Activated T-helper 1 cell treated with Interleukin-2 at 50 U/mL for 16 hours (primary cell): Measurements from ENCODE around the gene DCAF5.
"Not testable (repeated sequence)": the region's sequence is repeated elsewhere in the genome, so short reads cannot be mapped to it uniquely, and the experiment has no call there.

Experiments used
- DNase-seq: peaks from one replicate; pipeline ENCODE4 v3.0.0-alpha.2; 2020; ENCODE audit warnings: low read depth

The DCAF5 gene

DNA sequence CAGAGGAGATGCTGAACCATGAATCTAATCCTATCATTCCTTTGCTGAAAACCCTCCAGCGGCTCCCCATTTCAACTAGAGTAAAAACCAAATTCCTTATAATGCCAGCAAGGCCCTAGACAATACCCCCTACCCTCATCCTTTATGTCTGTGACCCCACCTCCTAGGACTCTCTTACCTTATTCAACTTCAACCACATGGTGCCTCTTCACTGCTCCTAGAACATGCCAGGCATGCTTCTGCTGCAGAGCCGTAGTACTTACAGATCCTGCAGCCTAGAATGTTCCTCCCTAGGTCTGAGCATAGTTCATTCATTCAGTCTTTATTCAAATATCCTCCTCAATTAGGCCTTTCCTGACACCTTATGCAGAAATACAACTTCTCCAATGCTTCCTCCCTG is 54.9 kb downstream of the DCAF5 start:
- no peak for DNase-seq

DNA sequence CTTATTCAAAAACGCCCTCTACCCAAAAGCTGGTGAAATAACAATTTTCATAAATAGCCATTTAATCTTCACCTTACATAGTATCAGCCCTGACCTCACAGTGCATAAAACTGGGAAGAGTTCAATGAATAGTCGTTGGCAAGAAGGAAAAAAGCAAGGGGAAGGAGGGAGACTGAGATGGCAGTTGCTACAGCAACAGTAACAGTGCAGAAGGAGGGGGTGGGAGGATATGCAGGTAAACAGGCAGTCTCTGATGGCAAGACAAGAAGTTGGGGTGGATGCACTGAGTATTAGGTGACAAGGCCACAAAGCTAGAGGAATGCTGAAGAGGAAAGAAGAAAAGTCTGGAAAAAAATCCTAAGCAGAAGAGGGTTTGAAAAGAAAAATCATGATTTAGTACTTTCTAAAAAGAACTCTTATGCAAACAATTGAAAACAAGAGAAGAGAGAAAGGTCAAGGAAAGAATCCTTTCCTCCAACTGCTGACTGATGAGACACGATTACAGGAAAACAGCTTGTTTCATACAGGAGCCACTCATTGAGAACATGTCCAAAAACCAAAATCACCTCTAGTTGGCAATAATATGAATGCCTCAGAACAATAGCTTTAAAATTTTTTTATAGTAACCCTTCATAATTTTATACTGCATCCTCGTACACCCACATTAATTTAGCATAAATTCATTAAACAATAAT is 56.0 kb downstream of the DCAF5 start:
- no peak for DNase-seq

DNA sequence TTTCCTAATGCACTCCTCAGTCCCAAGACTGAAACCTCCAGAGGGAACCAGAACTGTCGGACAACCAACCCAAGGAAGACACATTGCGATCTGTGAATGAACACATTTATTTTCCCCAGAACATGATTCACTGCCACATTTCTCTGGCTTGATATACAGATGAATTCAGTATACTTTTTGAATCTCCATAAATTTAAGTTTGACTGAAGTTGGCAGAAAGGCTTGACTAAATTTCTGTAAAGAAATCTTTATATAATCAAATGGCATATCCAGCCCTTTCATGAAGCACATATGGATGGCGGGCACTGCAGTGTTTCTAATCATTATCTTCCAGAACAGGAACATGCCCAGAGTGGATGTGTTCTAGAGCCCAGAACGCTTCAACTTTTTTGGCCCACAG is 56.7 kb downstream of the DCAF5 start:
- DNase-seq = no peak

DNA sequence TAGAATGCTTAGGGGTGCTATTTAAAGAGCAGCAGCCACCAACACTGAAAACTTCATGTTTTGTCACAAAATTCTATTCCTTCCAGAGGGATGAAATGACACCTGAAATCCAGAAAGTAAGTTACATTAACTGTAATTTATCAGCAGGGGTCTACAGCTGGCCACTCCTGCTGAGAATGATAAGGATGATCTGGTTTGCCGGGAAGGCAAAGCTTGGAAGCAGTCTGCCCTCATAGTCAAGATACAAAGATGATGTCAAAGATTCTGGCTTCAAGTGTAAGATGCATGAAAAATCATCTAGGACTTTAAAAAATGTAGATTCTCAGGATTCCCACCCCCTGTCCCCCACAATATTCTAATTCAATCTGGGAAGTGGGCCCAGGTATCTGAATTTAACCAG is 58.4 kb downstream of the DCAF5 start:
- DNase-seq = no peak

DNA sequence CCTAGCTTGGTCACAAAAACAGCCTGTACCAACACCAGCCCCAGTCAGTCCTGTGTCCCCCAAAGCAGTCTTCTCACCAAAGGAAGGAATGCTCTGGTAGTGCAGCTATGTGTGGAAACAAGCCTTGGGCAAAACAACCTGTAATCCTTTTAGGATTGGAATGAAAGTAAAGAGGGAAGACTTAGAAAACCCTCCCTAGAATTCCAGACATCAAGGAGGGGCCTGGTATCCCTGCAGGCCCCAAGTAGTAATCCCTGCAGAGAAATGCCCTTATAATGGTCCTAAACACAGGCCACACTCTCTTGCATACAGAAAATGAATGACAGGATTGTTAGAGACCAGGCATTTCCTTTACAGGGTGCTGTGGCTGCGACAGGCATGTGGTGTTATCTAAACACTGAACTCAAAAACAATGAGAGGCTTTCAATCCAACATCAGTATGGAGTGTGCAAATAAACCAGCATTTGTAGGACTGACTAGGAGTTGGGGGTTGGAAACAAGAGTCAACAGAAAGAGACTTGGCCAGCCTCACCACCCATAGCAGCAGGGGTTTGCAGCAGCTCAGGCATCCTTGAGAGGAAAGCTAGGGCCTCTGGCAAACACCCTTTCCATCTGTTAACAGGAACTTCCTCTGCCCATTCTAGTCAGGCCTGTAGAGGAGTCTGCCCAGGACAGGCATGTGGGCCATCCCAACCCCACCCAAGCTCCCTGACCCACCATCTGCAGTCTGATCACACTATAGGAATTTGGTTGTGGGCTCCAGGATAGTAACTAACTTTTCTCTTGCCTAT is 59.1 kb downstream of the DCAF5 start:
- DNase-seq = no peak

DNA sequence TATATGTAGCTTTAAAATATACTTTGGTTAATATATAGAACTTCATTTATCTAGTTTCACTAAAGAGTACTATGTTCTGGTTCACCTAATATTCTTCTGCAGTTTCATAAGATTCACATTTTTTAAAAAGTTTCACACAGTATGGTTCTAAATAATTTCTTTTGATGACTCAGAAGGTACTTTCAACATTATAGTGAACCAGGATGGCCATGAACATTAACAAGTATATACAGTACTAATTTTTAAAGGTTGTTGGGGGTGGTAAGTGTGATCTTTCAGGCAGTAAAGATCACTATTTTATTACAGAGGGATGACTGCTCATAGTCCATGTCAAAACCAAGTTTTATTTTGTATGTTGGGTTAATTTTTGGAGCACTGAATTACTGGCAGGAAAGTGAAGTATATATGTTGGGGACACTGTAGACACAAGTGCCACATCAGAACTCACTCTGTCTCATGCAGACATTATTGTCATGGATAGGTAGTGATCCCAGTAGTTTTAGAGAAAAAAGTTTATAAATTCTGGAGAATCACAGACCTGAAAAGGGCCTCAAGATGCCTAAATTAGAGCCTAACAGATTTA is 60.0 kb downstream of the DCAF5 start:
- DNase-seq = no peak

DNA sequence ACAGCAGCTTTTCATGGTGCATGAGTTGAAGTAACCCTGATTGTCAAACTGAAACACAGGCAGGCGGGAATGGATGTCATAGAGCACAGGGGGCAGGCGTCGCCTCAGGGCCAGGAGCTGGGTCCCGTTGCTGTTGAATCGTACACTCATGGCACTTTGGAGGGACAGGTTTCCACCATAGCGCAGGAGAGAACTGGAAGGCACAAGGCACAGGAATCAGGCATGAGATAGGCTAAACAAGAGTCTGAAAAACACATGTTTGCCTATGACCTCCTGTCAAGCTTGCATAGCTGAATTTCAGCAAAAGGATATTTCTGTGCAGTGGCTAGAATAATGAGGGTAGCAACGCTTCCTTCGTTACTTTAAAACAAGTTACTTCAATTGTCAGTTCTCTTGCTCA is 61.2 kb downstream of the DCAF5 start:
- DNase-seq = no peak

DNA sequence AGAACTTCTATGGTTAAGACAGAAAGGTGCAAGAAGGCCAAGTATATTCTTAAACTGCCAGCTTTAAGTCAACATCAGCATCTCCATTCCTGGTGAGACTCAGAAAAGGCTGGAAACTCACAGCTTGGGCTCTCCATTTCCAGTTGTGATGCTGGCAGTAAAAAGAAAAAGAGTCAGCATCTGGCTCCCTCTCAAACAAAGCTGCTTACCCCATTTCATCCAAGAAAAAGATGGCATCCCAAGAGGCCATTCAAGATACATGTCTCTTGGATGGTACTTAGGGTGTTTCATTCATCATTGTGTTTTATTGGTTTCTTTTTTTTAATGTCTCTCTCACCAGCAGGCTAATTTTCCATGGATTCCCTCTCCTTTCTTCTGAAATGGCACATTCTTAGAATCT is 61.9 kb downstream of the DCAF5 start:
- no peak for DNase-seq

DNA sequence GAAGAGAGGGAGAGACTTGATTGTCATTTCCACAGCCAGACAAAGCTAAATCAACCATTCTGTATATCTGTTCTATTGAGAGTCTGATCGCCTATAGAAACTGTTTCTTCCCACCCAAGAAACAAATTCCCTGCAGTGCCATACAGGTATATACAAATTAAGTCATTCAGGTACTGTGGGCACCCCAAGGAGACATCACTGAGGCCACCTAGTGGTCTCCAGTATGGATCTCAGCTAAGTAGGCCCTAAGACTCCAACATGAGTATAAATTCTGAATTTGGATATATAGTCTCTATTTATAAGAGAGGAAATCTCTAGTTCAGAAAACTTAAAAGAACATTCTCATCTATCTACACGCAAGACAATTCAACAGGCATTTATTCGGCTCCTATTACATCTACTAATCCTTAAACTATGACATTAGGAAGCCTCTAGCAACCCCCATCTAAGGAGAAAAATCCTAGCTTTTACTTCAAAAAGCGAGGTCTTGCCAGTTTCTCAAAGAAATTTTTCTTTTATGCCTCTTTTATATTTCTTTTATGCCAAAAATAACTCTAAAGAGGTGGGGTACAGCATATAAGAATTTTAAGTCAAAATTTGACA is 62.6 kb downstream of the DCAF5 start:
- no peak for DNase-seq

DNA sequence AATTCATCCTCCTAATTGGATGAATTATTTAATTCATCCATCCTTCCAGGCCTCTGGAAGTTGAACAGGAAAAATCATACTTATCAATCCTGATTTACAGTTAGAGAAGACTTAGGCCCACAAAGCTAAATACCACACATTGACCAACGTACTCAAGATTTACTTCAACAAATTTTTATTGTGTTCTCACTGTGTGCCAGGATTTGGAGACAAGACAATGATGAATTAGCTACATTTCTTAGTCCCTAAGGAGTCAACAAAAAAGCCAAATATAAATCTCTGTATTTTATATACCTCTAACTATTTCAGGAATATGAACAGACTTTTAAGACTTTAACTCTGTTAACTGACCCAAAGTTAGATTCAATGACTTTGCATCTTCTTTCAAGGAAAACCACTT is 63.9 kb downstream of the DCAF5 start:
- DNase-seq = no peak

DNA sequence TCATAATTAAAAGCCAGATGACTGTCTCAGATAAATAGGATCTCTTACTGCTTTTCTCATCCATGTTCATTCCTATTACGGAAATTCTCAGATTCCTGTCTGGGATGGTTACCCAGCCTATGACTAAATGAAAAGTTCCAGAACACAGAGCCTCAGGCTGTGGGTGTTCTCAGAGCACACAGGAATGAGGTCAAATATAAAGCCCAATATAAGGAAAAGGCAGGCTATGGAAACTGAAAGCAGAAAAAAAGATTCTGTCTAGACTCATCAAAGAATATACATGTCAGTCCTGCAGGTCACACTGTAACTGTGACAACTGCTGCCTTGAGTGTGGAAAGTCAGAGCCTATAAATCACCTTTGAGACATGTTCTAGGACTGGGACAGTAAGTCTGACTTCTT is 64.3 kb downstream of the DCAF5 start:
- no peak for DNase-seq

DNA sequence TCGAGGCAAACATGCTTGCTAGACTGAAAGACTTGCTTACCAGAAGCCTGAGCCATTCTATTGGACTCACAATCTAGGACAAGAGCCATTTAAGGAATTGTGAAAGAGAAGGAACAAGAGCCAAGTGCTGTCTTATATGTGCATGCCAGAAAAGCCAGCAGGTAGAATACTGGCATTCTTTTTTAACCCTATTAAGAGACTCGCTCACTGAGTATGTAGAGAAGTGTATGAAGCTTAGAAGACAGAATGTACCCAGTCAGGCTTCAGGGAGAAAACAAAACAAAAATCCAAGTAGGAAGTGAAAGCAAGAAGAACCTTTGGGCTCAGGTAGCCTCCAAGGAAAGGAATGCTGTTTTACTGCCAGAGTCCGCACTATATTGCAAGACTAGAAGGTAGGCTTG is 65.9 kb downstream of the DCAF5 start:
- DNase-seq = no peak

DNA sequence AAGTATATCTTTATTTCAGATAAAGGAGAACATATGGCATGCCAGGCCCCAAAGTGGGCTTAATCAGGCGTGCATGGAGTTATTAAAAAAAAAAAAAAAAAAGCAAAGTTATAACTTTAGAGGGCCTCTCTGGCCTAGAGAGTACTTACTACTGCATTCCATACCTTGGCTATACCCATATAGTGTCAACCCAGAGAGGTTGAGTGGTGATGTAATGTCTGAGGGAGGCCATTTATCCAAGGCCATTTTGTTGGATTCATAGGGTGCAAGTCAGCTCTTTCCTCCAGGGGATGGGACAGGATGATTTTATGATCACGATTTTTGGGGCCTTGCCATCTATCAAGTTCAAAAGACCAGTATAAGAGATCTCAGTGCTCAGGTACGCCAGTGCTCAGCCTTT is 66.4 kb downstream of the DCAF5 start:
- no peak for DNase-seq

DNA sequence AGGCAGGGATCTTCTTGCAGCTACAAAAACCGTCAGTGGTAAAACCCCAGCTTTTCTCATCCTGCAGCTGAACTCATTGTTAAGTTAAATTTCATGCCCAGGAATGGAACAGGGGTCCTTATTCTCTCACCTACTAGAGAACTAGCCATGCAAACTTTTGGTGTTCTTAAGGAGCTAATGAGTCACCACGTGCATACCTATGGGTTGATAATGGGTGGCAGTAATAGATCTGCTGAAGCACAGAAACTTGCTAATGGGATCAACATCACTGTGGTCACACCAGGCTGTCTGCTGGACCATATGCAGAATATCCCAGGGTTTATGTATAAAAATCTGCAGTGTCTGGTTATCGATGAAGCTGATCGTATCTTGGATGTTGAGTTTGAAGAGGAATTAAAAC is 68.9 kb downstream of the DCAF5 start:
- DNase-seq = no peak

DNA sequence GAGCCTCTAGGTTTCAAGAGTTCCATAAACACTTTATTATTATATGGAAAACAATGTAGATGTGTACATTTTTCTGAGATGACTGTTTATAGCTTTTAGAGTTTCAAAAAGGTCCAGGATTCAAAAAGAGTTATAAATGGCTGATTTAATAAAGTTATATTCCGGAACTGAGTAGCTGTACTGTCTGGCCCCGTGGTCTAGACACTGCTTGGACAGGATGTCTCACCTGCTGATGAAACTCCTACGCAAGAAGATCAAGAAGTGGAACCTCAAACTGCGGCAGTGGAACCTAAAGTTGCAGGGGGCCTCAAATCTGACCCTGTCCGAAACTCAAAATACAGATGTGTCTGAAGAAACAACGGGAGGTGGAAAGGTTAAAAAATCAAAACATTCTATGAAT is 69.7 kb downstream of the DCAF5 start:
- DNase-seq = no peak

DNA sequence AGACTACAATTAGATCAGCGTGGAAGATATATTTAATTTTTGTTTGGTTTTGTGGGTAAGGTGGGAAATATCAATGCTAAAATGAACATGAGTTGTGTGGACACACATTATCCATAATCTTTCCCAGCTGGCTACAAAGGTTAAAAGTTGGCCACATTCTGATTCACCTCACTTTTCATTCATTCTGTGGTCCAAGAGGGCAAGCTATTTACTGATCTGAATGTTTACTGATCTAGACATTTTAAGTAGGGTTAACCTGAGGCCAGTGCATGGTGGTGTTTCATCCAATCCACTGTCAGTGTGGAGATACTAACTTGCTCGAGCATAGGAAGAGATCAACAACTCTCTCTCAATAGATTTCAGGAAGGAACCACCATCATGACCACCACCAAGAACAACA is 71.6 kb downstream of the DCAF5 start:
- DNase-seq = no peak

DNA sequence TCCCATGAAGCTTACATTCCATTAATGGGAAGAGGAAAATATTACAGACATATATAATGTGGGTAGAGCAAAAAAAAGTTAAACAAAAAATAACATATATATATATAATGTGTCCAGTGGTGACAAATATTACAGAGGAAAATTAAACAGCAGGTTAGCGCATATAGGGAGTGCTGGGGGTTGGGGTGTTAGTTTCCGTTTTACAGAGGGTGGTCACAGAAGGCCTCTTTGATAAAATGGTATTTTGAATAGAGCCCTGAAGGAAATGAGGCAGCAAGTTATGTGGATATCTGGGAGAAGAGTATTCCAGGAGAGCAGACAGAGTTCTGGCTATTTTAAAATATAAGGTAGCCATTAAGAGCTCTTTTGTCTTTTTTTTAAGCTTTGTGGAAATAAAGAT is 73.2 kb downstream of the DCAF5 start:
- DNase-seq = no peak

DNA sequence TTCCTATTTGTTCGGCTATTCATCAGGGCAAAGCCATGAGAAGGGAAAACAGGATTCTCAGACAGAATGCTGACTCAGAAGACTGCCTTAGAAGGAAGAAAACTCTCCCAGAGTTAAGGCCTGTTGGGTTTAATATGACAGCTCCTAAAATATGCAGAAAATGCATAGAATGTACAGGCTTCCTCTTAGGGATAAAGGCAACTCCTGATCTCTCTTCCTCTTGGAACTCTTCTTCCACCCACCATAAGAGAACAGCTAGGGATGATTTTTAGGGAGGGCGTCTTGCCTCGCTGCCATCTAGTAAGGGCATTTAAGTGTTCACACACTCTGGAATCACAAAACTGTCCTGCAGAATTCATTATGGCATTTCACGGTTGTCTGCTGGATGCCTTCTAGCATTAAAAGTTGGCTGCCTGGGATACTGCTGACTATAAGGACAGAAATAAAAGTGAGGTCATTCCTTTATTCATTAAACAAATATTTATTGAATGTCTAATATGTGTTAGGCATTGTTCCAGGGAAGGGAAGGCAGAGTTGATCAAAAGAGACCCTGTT is 73.7 kb downstream of the DCAF5 start:
- no peak for DNase-seq

DNA sequence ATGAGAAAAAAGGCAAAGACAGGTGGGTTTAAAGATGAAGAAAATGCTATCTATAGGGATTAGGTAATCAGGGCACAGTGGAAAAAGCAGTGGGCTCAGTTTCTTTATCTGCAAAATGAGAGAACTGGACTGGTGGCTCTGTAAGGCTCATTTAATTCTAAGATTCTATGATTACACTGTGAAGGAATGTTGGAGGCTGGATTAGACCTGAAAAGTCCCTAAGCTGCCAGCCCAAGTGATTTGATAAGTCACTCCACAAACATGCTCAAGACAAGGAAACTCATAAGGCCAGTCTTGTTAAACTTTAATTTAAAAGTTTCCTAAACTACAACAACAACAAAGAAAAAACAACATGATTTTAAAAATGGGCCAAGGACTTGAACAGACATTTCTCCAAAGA is 75.1 kb downstream of the DCAF5 start:
- no peak for DNase-seq

DNA sequence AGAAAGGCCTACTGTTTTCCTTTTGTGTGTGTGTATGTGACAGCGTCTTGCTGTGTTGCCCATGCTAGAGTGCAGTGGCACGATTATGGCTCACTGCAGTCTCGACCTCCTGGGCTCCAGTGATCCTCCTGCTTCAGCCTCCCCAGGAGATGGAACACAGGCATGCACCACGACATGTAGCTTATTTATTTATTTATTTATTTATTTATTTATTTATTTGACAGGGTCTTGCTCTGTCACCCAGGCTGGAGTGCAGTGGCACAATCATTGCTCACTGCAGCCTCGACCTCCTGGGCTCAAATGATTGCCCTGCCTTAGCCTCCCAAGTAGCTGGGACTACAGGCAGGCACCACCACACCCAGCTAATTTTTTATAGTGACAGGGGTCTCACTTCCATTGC is 75.7 kb downstream of the DCAF5 start:
- not testable (repeated sequence) for DNase-seq

DNA sequence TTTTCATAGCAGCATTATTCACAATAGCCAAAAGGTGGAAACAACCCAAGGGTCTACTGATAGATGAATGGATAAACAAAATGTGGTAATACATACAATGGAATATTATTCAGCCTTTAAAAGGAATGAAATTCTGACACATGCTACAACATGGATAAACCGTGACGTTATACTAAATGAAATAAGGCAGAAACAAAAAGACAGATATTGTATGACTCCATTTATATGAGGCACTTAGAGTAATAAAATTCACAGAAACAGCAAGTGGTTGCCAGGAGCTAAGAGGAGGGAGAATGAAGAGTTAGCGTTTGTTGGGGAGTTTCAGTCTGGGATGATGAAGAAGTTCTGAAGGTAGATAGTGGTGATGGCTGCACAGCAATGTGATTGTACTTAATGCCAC is 76.6 kb downstream of the DCAF5 start:
- DNase-seq = no peak

DNA sequence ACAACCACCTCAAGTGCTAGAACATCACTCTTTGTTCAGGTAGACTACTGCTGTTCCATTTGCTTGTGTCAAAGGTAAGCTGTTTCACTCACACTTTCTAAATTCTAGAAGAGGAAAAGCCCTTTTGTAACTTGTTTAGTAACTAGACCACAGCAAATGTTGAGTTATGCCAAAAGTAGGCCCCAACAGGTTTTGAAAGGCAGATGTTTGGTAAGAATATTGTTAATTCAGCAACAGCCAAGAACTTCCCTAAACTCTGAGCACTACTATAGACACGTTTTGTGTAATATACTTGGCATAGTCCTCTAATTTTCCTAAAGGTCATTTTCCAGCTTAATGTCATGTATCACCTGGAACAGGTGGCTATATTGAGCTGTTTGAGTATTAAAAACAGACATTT is 79.0 kb downstream of the DCAF5 start:
- DNase-seq = no peak

DNA sequence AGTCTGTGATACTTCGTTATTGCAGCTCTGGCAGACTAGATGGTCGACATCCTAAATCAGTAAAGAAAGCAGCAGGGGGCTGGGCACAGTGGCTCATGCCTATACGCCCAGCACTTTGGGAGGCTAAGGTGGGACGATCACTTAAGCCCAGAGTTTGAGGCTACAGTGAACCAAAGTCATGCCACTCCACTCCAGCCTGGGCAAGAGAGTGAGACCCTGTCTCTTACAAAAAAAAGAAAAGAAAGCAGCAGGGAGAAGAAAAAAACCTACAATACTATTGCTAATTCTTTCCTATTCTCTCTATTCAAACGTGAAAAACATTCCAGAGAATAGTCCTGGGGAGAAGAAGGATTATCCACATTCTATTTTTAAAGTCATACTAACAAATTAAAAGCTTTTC is 79.5 kb downstream of the DCAF5 start:
- DNase-seq = no peak
